CD8-positive, alpha-beta memory T cell (primary cell): ENCODE data around the gene CLCN6. TPM values are rescaled to one million over a fixed set of nuclear protein-coding genes. Genes with fewer than 3 reads are reported as not detected.

ENCODE experiments used
- CTCF ChIA-PET: fragments of 350-600 bp; sonication (Branson Sonifier 250); formaldehyde crosslinking; loops from one replicate; lab custom pipeline; 2021; ENCODE audit warnings: antibody characterized with exemption; lab: Charles Lee
- POLR2A ChIA-PET: fragments of 350-600 bp; sonication (Branson Sonifier 250); formaldehyde crosslinking; loops from one replicate; lab custom pipeline; 2021; ENCODE audit warnings: antibody characterized with exemption; lab: Charles Lee
- DNase-seq, 5 donors: peaks; one replicate each; pipeline versions ENCODE4 v3.0.0 to v3.0.0-alpha.2; 2020 to 2022; ENCODE audit warnings: mixed read lengths in 1 of 5
- H3K27ac ChIP-seq: one replicate; pipeline ENCODE4 v1.7.0; 2013; ENCODE audit warnings: low read depth, mild to moderate bottlenecking, low read length, moderate library complexity
- H3K27me3 ChIP-seq: 2 replicates; pipeline ENCODE4 v1.7.0; 2013; ENCODE audit warnings: low read length, mild to moderate bottlenecking; ENCODE audit not compliant: insufficient read depth, poor library complexity, severe bottlenecking
- H3K36me3 ChIP-seq: 2 replicates; pipeline ENCODE4 v1.7.0; 2013; ENCODE audit warnings: mild to moderate bottlenecking, low read length, moderate library complexity; ENCODE audit not compliant: insufficient read depth
- H3K4me1 ChIP-seq: 2 replicates; pipeline ENCODE4 v1.7.0; 2013; ENCODE audit warnings: mild to moderate bottlenecking, low read length, moderate library complexity; ENCODE audit not compliant: insufficient read depth
- H3K4me3 ChIP-seq: 2 replicates; pipeline ENCODE4 v1.7.0; 2013; ENCODE audit warnings: mild to moderate bottlenecking, low read length
- H3K9me3 ChIP-seq: 2 replicates; pipeline ENCODE4 v1.7.0; 2013; ENCODE audit warnings: mild to moderate bottlenecking, low read length
- H3K27ac Mint-ChIP-seq, 8 donors: one replicate each; pipeline ENCODE4 v1.8.0; 2020 to 2021; ENCODE audit warnings: mixed read lengths in 8 of 8, mild to moderate bottlenecking in 6 of 8, inconsistent platforms in 3 of 8, moderate library complexity in 3 of 8
- H3K27me3 Mint-ChIP-seq, 2 donors: one replicate each; pipeline ENCODE4 v1.8.0; 2020 to 2021; ENCODE audit warnings: mixed read lengths in 2 of 2, mild to moderate bottlenecking in 1 of 2, moderate library complexity in 1 of 2
- H3K36me3 Mint-ChIP-seq, 3 donors: one replicate each; pipeline ENCODE4 v1.8.0; 2020 to 2021; ENCODE audit warnings: mixed read lengths in 3 of 3, inconsistent platforms in 1 of 3, mild to moderate bottlenecking in 1 of 3
- H3K4me1 Mint-ChIP-seq, 3 donors: one replicate each; pipeline ENCODE4 v1.8.0; 2020 to 2021; ENCODE audit warnings: mixed read lengths in 3 of 3, inconsistent platforms in 1 of 3, mild to moderate bottlenecking in 1 of 3
- H3K4me3 Mint-ChIP-seq, 7 donors: one replicate each; pipeline ENCODE4 v1.8.0; 2020 to 2021; ENCODE audit warnings: mixed read lengths in 7 of 7, mild to moderate bottlenecking in 6 of 7, moderate library complexity in 4 of 7, inconsistent platforms in 2 of 7
- H3K9me3 Mint-ChIP-seq, 5 donors: one replicate each; pipeline ENCODE4 v1.8.0; 2020 to 2022; ENCODE audit warnings: mixed read lengths in 5 of 5, mild to moderate bottlenecking in 3 of 5, moderate library complexity in 2 of 5, inconsistent platforms in 1 of 5
- polyA plus RNA-seq: library from polyadenylated mRNA; unstranded; fragments of 300-500 nt; fragmentation: Illumina TruSeq; gene quantifications from one replicate; pipeline ENCODE4 v1.2.3, GENCODE V29; 2021
- total RNA-seq, 2 experiments: library from RNA; stranded (reverse); gene quantifications; one replicate each; pipeline ENCODE4 v1.2.3, GENCODE V29; 2021

The CLCN6 gene
- total and polyA plus RNA-seq, 3 experiments from 2014 or later: 1.7 to 9.3 (median 8.9) TPM

DNA sequence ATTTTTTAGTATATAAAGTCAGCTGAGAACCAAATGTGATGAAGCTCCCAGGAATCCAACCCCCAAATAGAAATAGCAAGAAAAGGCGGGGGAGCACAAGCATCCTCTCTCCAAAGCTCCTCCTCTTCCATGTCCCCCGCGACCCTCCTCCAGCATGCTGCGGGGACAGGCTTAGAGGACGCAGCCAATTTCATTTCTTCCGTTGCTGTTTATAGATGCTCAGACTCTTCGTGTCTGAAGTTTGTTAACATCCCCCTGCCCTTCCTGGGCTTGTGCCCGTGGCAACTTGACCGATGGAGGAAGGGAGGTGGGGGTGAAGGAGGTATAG is 42.3 kb downstream of the CLCN6 start:
- ChIA-PET POLR2A (no interaction called here), CTCF (interaction anchor here (1.4 kb wide), 1 partner anchor 45 kb away, joined by 5 read pairs; no protein-coding TSS in a partner anchor)
- Mint-ChIP-seq H3K4me1 (peaks cover 5 to 8% (median 6%) of the 10 kb centered on the region in 3 donors), H3K27ac (no peak overlapping the region), H3K9me3 (no peaks in the 10 kb centered on the region), H3K4me3 (no peak overlapping the region), H3K27me3 (peaks cover 0 to 13% of the 10 kb centered on the region in 2 donors), H3K36me3 (peaks cover 0 to 20% (median 2%) of the 10 kb centered on the region in 3 donors)
- Histone ChIP-seq H3K36me3 (peaks cover 7% of the 10 kb centered on the region), H3K27ac (no peak overlapping the region), H3K4me1 (peaks cover 3% of the 10 kb centered on the region), H3K27me3 (no peaks in the 10 kb centered on the region), H3K9me3 (no peaks in the 10 kb centered on the region), H3K4me3 (no peak overlapping the region)
- no peak for DNase-seq

DNA sequence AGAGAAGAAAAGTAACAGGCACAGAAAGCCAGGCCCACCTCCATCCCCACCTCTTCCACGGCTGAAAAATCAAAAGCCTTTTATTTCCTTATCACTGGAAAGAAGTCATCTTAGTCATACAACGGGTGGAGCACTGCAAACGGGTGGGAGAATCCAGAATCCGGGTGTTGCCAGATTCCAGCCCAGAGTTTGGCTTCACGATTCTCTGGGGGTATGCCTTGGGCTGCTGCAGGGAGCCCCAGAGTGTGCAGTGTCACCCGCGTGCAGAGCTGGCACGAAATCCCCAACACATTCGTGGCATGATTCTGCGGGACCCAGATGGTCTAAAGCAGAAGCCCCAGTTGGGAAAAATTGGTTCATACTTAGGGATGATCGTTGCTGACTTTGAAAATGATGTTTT is 44.2 kb downstream of the CLCN6 start:
- peaks cover 8 to 27% of the 10 kb centered on the region in 2 donors for H3K27me3 Mint-ChIP-seq
- CTCF ChIA-PET: no interaction called here

DNA sequence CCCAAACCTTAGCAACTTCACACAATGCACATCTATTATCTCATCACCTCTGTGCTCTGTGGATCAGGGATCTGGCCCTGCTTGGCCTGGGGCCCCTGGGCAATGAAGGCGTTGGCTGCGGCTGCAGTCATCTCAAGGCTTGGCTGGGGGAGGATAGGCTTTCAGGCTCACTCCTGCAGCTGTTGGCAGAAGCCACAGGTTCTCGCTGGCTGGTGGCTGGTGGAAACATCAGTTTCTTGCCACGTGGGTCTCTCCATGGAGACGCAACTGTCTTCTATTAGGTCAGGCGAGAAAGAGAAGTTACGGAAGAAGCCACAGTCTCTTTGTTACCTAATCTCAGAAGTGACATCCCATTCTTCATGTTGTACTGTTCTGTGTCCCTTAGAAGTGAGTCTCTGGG is 45.2 kb downstream of the CLCN6 start:
- H3K4me1 ChIP-seq: no peaks in the 10 kb centered on the region
- no peak for DNase-seq
- no peak overlapping the region for H3K4me3 Mint-ChIP-seq
- ChIA-PET CTCF (no interaction called here), POLR2A (no interaction called here)
- H3K4me1 Mint-ChIP-seq: no peaks in the 10 kb centered on the region
- H3K27ac Mint-ChIP-seq: no peak overlapping the region
- H3K4me3 ChIP-seq: no peak overlapping the region
- H3K27me3 ChIP-seq: no peaks in the 10 kb centered on the region
- H3K27me3 Mint-ChIP-seq: peaks cover 11 to 27% of the 10 kb centered on the region in 2 donors
- H3K36me3 Mint-ChIP-seq: peaks cover 0 to 2% (median 1%) of the 10 kb centered on the region in 3 donors
- no peaks in the 10 kb centered on the region for H3K9me3 Mint-ChIP-seq
- H3K36me3 ChIP-seq: no peaks in the 10 kb centered on the region
- no peak overlapping the region for H3K27ac ChIP-seq
- no peaks in the 10 kb centered on the region for H3K9me3 ChIP-seq

More for the DNA sequence above, 44.2 kb downstream of the CLCN6 start:
- Mint-ChIP-seq H3K27ac (no peak overlapping the region), H3K9me3 (no peaks in the 10 kb centered on the region), H3K36me3 (peaks cover 0 to 6% (median 2%) of the 10 kb centered on the region in 3 donors), H3K4me3 (no peak overlapping the region), H3K4me1 (peaks cover 5 to 8% (median 6%) of the 10 kb centered on the region in 3 donors)
- H3K9me3 ChIP-seq: no peaks in the 10 kb centered on the region
- no peaks in the 10 kb centered on the region for H3K36me3 ChIP-seq
- POLR2A ChIA-PET: no interaction called here
- DNase-seq: no peak
- H3K27me3 ChIP-seq: no peaks in the 10 kb centered on the region
- H3K27ac ChIP-seq: no peak overlapping the region
- H3K4me3 ChIP-seq: no peak overlapping the region
- H3K4me1 ChIP-seq: peaks cover 3% of the 10 kb centered on the region

DNA sequence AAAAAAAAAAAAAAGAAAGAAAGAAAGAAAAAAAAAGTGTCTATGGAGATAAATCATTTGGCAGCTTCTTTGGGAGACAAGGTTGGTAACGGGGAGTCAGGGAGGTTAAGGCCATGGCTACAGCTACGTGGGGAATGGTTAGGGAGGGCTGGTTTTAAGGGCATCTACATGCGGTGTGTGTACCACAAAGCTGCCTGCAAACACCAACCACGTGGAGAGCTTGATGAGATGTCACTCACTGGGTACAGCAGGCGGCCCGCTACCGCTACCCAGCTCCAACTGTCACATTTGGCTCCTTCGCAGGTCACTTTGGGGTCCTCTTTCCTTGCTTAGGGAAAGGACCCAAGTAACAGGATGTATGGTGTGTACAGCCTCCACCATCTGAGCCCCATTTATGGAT is 48.5 kb downstream of the CLCN6 start:
- no peaks in the 10 kb centered on the region for H3K4me1 Mint-ChIP-seq
- Histone ChIP-seq H3K36me3 (no peaks in the 10 kb centered on the region), H3K27me3 (peaks cover 19% of the 10 kb centered on the region), H3K27ac (no peak overlapping the region), H3K4me3 (no peak overlapping the region), H3K4me1 (no peaks in the 10 kb centered on the region), H3K9me3 (no peaks in the 10 kb centered on the region)
- peaks cover 31 to 49% of the 10 kb centered on the region in 2 donors for H3K27me3 Mint-ChIP-seq
- no peaks in the 10 kb centered on the region for H3K9me3 Mint-ChIP-seq
- no peak for DNase-seq
- no peak overlapping the region for H3K4me3 Mint-ChIP-seq
- ChIA-PET POLR2A (interaction anchor here (1.2 kb wide), 1 partner anchor 53 kb away, joined by 3 read pairs; no protein-coding TSS in a partner anchor), CTCF (no interaction called here)
- peaks cover 0 to 2% (median 0%) of the 10 kb centered on the region in 3 donors for H3K36me3 Mint-ChIP-seq
- no peak overlapping the region for H3K27ac Mint-ChIP-seq

DNA sequence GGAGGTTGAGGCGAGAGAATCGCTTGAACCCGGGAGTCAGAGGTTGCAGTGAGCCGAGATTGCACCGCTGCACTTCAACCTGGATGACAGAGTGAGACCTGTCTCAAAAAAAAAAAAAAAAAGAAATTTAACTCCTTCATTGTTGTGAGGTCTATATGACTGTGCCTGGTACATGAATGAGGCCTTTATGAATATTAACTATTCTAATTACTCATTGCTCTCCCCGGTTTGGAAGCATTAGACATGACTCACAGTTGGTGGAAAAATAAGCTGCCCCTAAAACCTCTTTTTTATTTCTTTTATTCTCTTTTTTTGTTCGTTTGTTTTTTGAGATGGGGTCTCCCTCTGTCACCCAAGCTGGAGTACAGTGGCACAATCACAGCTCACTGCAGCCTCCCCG is 49.4 kb downstream of the CLCN6 start:
- Histone ChIP-seq H3K4me1 (no peaks in the 10 kb centered on the region), H3K27me3 (peaks cover 26% of the 10 kb centered on the region), H3K36me3 (no peaks in the 10 kb centered on the region), H3K9me3 (no peaks in the 10 kb centered on the region), H3K4me3 (no peak overlapping the region), H3K27ac (no peak overlapping the region)
- no peak overlapping the region for H3K27ac Mint-ChIP-seq
- H3K36me3 Mint-ChIP-seq: peaks cover 0 to 2% (median 0%) of the 10 kb centered on the region in 3 donors
- H3K4me3 Mint-ChIP-seq: no peak overlapping the region
- peaks cover 39 to 56% of the 10 kb centered on the region in 2 donors for H3K27me3 Mint-ChIP-seq
- POLR2A ChIA-PET: no interaction called here
- CTCF ChIA-PET: interaction anchor here (0.5 kb wide), 1 partner anchor 363 kb away, joined by 4 read pairs; no protein-coding TSS in a partner anchor
- no peaks in the 10 kb centered on the region for H3K9me3 Mint-ChIP-seq
- no peak for DNase-seq
- H3K4me1 Mint-ChIP-seq: no peaks in the 10 kb centered on the region

DNA sequence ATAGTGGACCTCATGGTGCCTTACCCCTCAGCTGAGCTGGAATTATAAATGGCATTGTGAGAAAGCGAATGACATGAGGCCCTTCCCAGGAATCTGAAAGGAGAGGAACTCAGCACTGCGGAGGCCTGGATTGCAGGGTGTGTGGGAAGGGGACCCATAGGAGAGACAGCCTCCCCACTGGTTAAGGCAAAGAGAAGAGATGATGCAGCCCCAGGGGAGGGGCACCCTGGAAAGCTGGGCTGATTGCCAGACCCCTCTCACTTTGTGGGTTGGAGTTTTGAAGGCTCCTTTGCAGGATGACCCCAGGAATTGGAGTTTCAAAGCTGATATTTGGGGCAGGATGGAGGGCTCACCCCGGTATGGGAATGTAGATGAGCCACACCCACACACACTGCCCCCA is 50.7 kb downstream of the CLCN6 start:
- Histone ChIP-seq H3K4me3 (no peak overlapping the region), H3K36me3 (no peaks in the 10 kb centered on the region), H3K27me3 (peaks cover 31% of the 10 kb centered on the region), H3K4me1 (no peaks in the 10 kb centered on the region), H3K27ac (no peak overlapping the region), H3K9me3 (no peaks in the 10 kb centered on the region)
- Mint-ChIP-seq H3K36me3 (no peaks in the 10 kb centered on the region), H3K27ac (no peak overlapping the region), H3K9me3 (no peaks in the 10 kb centered on the region), H3K27me3 (peaks cover 50 to 63% of the 10 kb centered on the region in 2 donors), H3K4me3 (no peak overlapping the region), H3K4me1 (no peaks in the 10 kb centered on the region)
- POLR2A ChIA-PET: no interaction called here
- no peak for DNase-seq
- CTCF ChIA-PET: no interaction called here

DNA sequence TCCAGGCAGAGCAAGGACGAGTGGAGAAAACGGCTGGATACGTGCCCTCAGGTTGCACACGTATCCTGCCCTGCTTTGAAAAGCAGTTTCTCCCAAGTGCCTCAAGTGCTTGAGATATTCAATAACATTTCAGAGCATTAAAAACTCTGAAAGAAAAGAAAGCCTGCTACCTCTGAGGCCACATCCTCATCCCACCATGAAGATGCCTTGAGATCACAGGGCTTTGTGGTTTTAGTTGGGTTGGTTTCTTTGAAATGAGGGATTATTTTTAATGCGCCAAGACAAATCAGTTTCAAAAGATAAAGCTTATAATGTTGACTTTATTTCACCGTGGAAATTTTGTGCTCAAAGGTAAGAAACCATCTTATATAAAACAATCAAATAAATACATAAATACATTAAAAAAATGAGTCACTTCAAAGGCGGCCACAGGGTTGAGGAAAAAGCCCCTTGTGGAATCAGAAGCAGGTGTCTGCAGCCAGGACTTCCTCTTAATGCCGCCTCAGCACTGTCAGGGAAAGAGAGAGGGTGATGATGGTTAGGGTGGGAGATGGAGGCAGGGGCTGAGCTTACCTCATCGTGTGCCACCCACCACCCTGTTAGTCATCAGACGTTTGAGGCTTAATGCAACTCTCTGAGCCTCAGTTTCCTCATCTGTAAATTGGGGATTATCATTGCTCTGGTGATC is 51.3 kb downstream of the CLCN6 start:
- Histone ChIP-seq H3K4me3 (no peak overlapping the region), H3K27me3 (peaks cover 31% of the 10 kb centered on the region), H3K36me3 (no peaks in the 10 kb centered on the region), H3K4me1 (no peaks in the 10 kb centered on the region), H3K27ac (no peak overlapping the region), H3K9me3 (no peaks in the 10 kb centered on the region)
- H3K4me1 Mint-ChIP-seq: no peaks in the 10 kb centered on the region
- no peak for DNase-seq
- no peaks in the 10 kb centered on the region for H3K36me3 Mint-ChIP-seq
- H3K27ac Mint-ChIP-seq: no peak overlapping the region
- peaks cover 55 to 66% of the 10 kb centered on the region in 2 donors for H3K27me3 Mint-ChIP-seq
- no peak overlapping the region for H3K4me3 Mint-ChIP-seq
- ChIA-PET CTCF (no interaction called here), POLR2A (no interaction called here)
- H3K9me3 Mint-ChIP-seq: no peaks in the 10 kb centered on the region

DNA sequence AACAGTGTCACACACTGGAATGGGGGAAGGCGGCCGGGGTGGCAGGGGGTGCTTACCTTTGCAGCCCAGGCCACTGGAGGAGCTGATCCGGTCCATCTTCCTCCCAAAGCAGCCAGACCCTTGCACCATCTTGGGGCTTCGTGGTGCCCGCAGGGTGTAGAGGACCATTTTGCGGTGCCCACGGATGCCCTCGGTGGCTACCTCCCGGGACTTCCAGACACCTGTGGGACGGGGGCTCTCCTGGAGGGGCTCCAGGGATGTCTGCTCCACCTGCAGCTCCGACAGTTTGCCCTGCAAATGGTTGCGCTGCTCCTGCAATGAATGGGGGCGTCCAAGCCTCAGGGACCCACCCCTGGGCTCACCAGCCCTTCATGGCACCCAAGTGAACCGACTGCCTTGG is 52.2 kb downstream of the CLCN6 start:
- Mint-ChIP-seq H3K4me3 (no peak overlapping the region), H3K9me3 (no peaks in the 10 kb centered on the region), H3K27ac (no peak overlapping the region), H3K36me3 (no peaks in the 10 kb centered on the region), H3K4me1 (no peaks in the 10 kb centered on the region), H3K27me3 (peaks cover 55 to 67% of the 10 kb centered on the region in 2 donors)
- H3K27me3 ChIP-seq: peaks cover 31% of the 10 kb centered on the region
- no peaks in the 10 kb centered on the region for H3K9me3 ChIP-seq
- CTCF ChIA-PET: no interaction called here
- H3K36me3 ChIP-seq: no peaks in the 10 kb centered on the region
- no peak for DNase-seq
- no peaks in the 10 kb centered on the region for H3K4me1 ChIP-seq
- H3K4me3 ChIP-seq: no peak overlapping the region
- H3K27ac ChIP-seq: no peak overlapping the region
- POLR2A ChIA-PET: no interaction called here
